GM21786 (cell line): Measurements from ENCODE around the gene GPR65.

Source experiments
- ATAC-seq: cut with Tn5 transposase; IDR thresholded peaks from one replicate; pipeline ENCODE4 v1.9.1; 2021; ENCODE audit not compliant: unreplicated experiment

Gene GPR65

GRCh38 chr14:88037325-88037724 lies 32.4 kb downstream of the GPR65 start:
- ATAC-seq = no peak

GRCh38 chr14:88039197-88039596 lies 34.3 kb downstream of the GPR65 start:
- ATAC-seq = no peak

GRCh38 chr14:88040146-88040545 lies 35.2 kb downstream of the GPR65 start:
- no peak for ATAC-seq

GRCh38 chr14:88043529-88044443 lies 38.9 kb downstream of the GPR65 start:
- ATAC-seq = no peak

GRCh38 chr14:88044444-88044758 lies 39.5 kb downstream of the GPR65 start:
- ATAC-seq = no peak

GRCh38 chr14:88044776-88045446 lies 40.0 kb downstream of the GPR65 start:
- peak; percentile 76 for ATAC-seq

GRCh38 chr14:88045705-88046104 lies 40.8 kb downstream of the GPR65 start:
- ATAC-seq = no peak

GRCh38 chr14:88048351-88048750 lies 43.4 kb downstream of the GPR65 start:
- no peak for ATAC-seq

- ATAC-seq = no peak
Observed at GRCh38 chr14:88049266-88049665, 44.3 kb downstream of the GPR65 start.

GRCh38 chr14:88049936-88050335 lies 45.0 kb downstream of the GPR65 start:
- no peak for ATAC-seq

GRCh38 chr14:88060576-88060975 lies 55.6 kb downstream of the GPR65 start:
- ATAC-seq = no peak

GRCh38 chr14:88063811-88064210 lies 58.9 kb downstream of the GPR65 start:
- ATAC-seq = no peak
